Neural progenitor cell (in vitro differentiated cells): ENCODE measurements around the gene SLC47A2. TPM values are rescaled to one million over a fixed set of nuclear protein-coding genes. Genes with fewer than 3 reads are reported as not detected.
A peak's percentile ranks its signal among the peaks of the same experiment; 100 is the strongest.
"Not testable (repeated sequence)": the region's sequence is repeated elsewhere in the genome, so short reads cannot be mapped to it uniquely, and the experiment has no call there.

ENCODE experiments used
- DNase-seq: peaks from one replicate; pipeline ENCODE4 v3.0.0-alpha.2; 2016; ENCODE audit warnings: low spot score
- H2AFZ ChIP-seq: fragments of 200-600 bp; sonication (generic); replicated peaks from 2 replicates; pipeline ENCODE4 v1.6.1; 2016; ENCODE audit warnings: antibody characterized with exemption
- H3F3A ChIP-seq: fragments of 200-600 bp; sonication (generic); 2 replicates; pipeline ENCODE4 v1.6.1; 2016; ENCODE audit warnings: antibody characterized with exemption, low read depth
- H3K27ac ChIP-seq: fragments of 200-600 bp; sonication (generic); 2 replicates; pipeline ENCODE4 v1.5.1; 2016; ENCODE audit warnings: mild to moderate bottlenecking
- H3K27me3 ChIP-seq: fragments of 200-600 bp; sonication (generic); 2 replicates; pipeline ENCODE4 v1.6.1; 2016; ENCODE audit warnings: mild to moderate bottlenecking, moderate library complexity
- H3K36me3 ChIP-seq: fragments of 200-600 bp; sonication (generic); 2 replicates; pipeline ENCODE4 v1.5.1; 2016
- H3K4me1 ChIP-seq: fragments of 200-600 bp; sonication (generic); 2 replicates; pipeline ENCODE4 v1.6.1; 2016; ENCODE audit warnings: mixed run types
- H3K4me2 ChIP-seq: fragments of 200-600 bp; sonication (generic); 2 replicates; pipeline ENCODE4 v1.6.1; 2016
- H3K4me3 ChIP-seq: fragments of 200-600 bp; sonication (generic); 2 replicates; pipeline ENCODE4 v1.5.1; 2016
- H3K79me2 ChIP-seq: fragments of 200-600 bp; sonication (generic); 2 replicates; pipeline ENCODE4 v1.6.1; 2016; ENCODE audit warnings: low read depth
- H3K9ac ChIP-seq: fragments of 200-600 bp; sonication (generic); 2 replicates; pipeline ENCODE4 v1.6.1; 2016
- H3K9me3 ChIP-seq: fragments of 200-600 bp; sonication (generic); 2 replicates; pipeline ENCODE4 v1.5.1; 2016; ENCODE audit warnings: low read depth
- H4K20me1 ChIP-seq: fragments of 200-600 bp; sonication (generic); 2 replicates; pipeline ENCODE4 v1.6.1; 2016; ENCODE audit warnings: low read depth
- H3K27ac Mint-ChIP-seq: 3 replicates; pipeline ENCODE4 v1.8.0; 2021; ENCODE audit warnings: mixed read lengths
- H3K27me3 Mint-ChIP-seq: 2 replicates; pipeline ENCODE4 v1.8.0; 2022; ENCODE audit warnings: low read depth, mild to moderate bottlenecking, inconsistent platforms, moderate library complexity, mixed read lengths; ENCODE audit not compliant: insufficient read depth
- H3K36me3 Mint-ChIP-seq: 3 replicates; pipeline ENCODE4 v1.8.0; 2021; ENCODE audit warnings: mixed read lengths
- H3K4me1 Mint-ChIP-seq: 3 replicates; pipeline ENCODE4 v1.8.0; 2021; ENCODE audit warnings: mixed read lengths
- H3K4me3 Mint-ChIP-seq: 3 replicates; pipeline ENCODE4 v1.8.0; 2021; ENCODE audit warnings: mild to moderate bottlenecking, moderate library complexity, mixed read lengths
- H3K9me3 Mint-ChIP-seq: 3 replicates; pipeline ENCODE4 v1.8.0; 2020; ENCODE audit warnings: mixed read lengths
- EZH2 ChIP-seq: fragments of 200-600 bp; sonication (generic); IDR thresholded peaks from 2 replicates; pipeline ENCODE4 v1.6.1; 2017; ENCODE audit warnings: antibody characterized with exemption, mild to moderate bottlenecking, moderate library complexity
- EZH2phosphoT487 ChIP-seq: fragments of 200-600 bp; sonication (generic); IDR thresholded peaks from 2 replicates; pipeline ENCODE4 v1.6.1; 2017; ENCODE audit warnings: antibody characterized with exemption
- total RNA-seq: library from RNA; depleted of rRNA; stranded (reverse); fragments of >200 nt; gene quantifications from 2 replicates; pipeline ENCODE4 v1.2.3, GENCODE V29; 2015; ENCODE audit warnings: low replicate concordance
- TF ChIP-seq, protein P1 (sequence below): fragments of 200-600 bp; sonication (generic); IDR thresholded peaks from 2 replicates; pipeline ENCODE4 v1.5.1; 2017; ENCODE audit warnings: antibody characterized with exemption, mild to moderate bottlenecking

SLC47A2 gene
- total RNA-seq, 1 donor from 2014 or later, result 0.39 TPM

- peak overlapping the region; percentile 87 for H3K27ac Mint-ChIP-seq
- DNase-seq, result no peak
- H3K4me3 Mint-ChIP-seq, result peak overlapping the region; percentile 68
- H3K27me3 Mint-ChIP-seq, result peaks cover 3% of the 10 kb centered on the region
- peaks cover 20% of the 10 kb centered on the region for H3K4me1 Mint-ChIP-seq
- Histone ChIP-seq H3K9ac (no peak overlapping the region), H3K27ac (no peak overlapping the region), H3F3A (no peaks in the 10 kb centered on the region), H4K20me1 (no peaks in the 10 kb centered on the region), H3K27me3 (no peaks in the 10 kb centered on the region), H2AFZ (no peak overlapping the region), H3K4me2 (no peak overlapping the region), H3K4me1 (no peaks in the 10 kb centered on the region), H3K36me3 (peaks cover 10% of the 10 kb centered on the region), H3K79me2 (peaks cover 4% of the 10 kb centered on the region), H3K9me3 (no peaks in the 10 kb centered on the region), H3K4me3 (no peak overlapping the region)
- peaks cover 32% of the 10 kb centered on the region for H3K36me3 Mint-ChIP-seq
- TF ChIP-seq EZH2 (no peak), EZH2phosphoT487 (no peak)
- TF ChIP-seq, protein P1, sequence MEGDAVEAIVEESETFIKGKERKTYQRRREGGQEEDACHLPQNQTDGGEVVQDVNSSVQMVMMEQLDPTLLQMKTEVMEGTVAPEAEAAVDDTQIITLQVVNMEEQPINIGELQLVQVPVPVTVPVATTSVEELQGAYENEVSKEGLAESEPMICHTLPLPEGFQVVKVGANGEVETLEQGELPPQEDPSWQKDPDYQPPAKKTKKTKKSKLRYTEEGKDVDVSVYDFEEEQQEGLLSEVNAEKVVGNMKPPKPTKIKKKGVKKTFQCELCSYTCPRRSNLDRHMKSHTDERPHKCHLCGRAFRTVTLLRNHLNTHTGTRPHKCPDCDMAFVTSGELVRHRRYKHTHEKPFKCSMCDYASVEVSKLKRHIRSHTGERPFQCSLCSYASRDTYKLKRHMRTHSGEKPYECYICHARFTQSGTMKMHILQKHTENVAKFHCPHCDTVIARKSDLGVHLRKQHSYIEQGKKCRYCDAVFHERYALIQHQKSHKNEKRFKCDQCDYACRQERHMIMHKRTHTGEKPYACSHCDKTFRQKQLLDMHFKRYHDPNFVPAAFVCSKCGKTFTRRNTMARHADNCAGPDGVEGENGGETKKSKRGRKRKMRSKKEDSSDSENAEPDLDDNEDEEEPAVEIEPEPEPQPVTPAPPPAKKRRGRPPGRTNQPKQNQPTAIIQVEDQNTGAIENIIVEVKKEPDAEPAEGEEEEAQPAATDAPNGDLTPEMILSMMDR, result no peak
- peaks cover 2% of the 10 kb centered on the region for H3K9me3 Mint-ChIP-seq
These were observed 45.5 kb downstream of the SLC47A2 start for GRCh38 chr17:19670908-19671307.

GRCh38 chr17:19669680-19670079 is 46.7 kb downstream of the SLC47A2 start:
- H3K27me3 Mint-ChIP-seq, H3K4me2 ChIP-seq, H3K4me1 ChIP-seq, H3K79me2 ChIP-seq, H3K27ac ChIP-seq, H3K9ac ChIP-seq, H3K9me3 Mint-ChIP-seq, H4K20me1 ChIP-seq, DNase-seq, H3K36me3 ChIP-seq, H3K4me3 ChIP-seq, H2AFZ ChIP-seq, H3K4me3 Mint-ChIP-seq, H3K27me3 ChIP-seq, H3K27ac Mint-ChIP-seq, H3K9me3 ChIP-seq, H3F3A ChIP-seq: not testable (repeated sequence)
- Mint-ChIP-seq H3K4me1 (peaks cover 20% of the 10 kb centered on the region), H3K36me3 (peaks cover 22% of the 10 kb centered on the region)

DNA sequence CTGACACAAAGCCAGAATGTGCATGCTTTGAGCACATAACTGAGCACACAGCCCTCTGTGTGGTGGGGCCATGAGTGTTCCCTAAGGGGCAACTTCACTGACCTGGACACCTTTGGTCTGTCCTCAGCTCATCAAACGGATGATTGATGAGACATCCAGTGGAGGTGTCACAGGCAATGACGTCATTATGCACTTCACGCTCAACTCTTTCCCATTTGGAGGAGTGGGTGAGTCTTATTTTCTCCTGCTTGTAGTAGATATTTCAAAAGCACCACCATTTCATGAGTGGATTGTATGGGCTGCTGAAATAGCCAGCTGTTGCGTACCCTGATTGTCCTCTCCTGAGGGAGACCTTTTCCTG is 51.6 kb downstream of the SLC47A2 start:
- Histone ChIP-seq H3K4me3 (no peak overlapping the region), H3K27me3 (no peaks in the 10 kb centered on the region), H3K4me1 (peaks cover 11% of the 10 kb centered on the region), H4K20me1 (peaks cover 8% of the 10 kb centered on the region), H3K36me3 (peaks cover 9% of the 10 kb centered on the region), H3K79me2 (peaks cover 8% of the 10 kb centered on the region), H3K9ac (no peak overlapping the region), H3K4me2 (no peak overlapping the region), H3K27ac (peak overlapping the region; percentile 38), H3F3A (peaks cover 7% of the 10 kb centered on the region), H3K9me3 (no peaks in the 10 kb centered on the region), H2AFZ (no peak overlapping the region)
- H3K36me3 Mint-ChIP-seq, result peaks cover 29% of the 10 kb centered on the region
- TF ChIP-seq, protein P1, result no peak
- no peak for DNase-seq
- no peak overlapping the region for H3K4me3 Mint-ChIP-seq
- H3K9me3 Mint-ChIP-seq, result no peaks in the 10 kb centered on the region
- no peaks in the 10 kb centered on the region for H3K4me1 Mint-ChIP-seq
- H3K27ac Mint-ChIP-seq, result no peak overlapping the region
- H3K27me3 Mint-ChIP-seq, result no peaks in the 10 kb centered on the region

DNA sequence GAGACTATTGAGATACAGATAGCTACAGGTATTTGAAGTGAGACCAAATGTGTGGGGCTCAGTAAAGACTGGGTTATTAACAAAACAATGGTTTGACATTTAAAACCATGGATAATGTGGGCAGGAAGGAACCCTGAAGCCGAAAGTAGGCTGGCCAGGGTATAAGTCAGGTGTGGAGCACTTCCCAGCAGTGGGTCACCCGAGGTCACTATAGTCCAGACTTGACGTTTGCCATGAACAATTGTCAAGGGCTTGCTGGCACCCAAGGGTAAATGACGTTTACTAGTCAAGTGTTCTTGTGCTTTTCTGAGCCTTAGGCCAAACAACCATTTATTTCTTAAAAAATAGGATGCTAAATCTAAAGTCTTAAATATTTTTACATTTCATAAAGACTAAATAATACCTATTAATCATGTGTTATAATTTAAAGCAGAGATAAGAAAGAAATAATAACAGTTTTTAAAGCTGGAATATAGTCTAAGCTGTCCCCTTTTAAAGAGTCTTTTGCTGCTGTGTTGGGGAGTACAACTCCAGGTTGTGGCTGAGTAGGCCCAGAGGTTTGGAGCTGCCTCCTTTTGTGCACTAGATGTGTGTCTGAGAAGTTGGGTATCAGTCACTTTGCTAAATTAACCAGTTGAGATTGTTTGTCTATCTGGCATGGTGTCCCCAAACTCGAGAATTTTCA is 52.1 kb downstream of the SLC47A2 start:
- Histone ChIP-seq H2AFZ (no peak overlapping the region), H3K4me2 (no peak overlapping the region), H3K79me2 (peaks cover 8% of the 10 kb centered on the region), H3K4me1 (peaks cover 11% of the 10 kb centered on the region), H3K9me3 (no peaks in the 10 kb centered on the region), H3F3A (peaks cover 7% of the 10 kb centered on the region), H4K20me1 (peaks cover 8% of the 10 kb centered on the region), H3K27me3 (no peaks in the 10 kb centered on the region), H3K36me3 (peaks cover 9% of the 10 kb centered on the region), H3K4me3 (no peak overlapping the region), H3K9ac (no peak overlapping the region), H3K27ac (peak overlapping the region; percentile 38)
- no peaks in the 10 kb centered on the region for H3K9me3 Mint-ChIP-seq
- TF ChIP-seq EZH2, result no peak
- TF ChIP-seq, protein P1, result no peak
- peaks cover 30% of the 10 kb centered on the region for H3K36me3 Mint-ChIP-seq
- H3K27me3 Mint-ChIP-seq, result peaks cover 2% of the 10 kb centered on the region
- no peak for DNase-seq
- H3K4me3 Mint-ChIP-seq, result no peak overlapping the region
- no peak overlapping the region for H3K27ac Mint-ChIP-seq
- no peaks in the 10 kb centered on the region for H3K4me1 Mint-ChIP-seq
